Liver (tissue), 3 donors: ENCODE data around the gene GMFB.

Experiments used
- CTCF ChIP-seq: fragments of 150-350 bp; IDR thresholded peaks from 2 replicates; pipeline ENCODE4 v1.5.1; 2017; ENCODE audit warnings: improper control_type of control experiment, low read depth, low read length; ENCODE audit not compliant: missing input control
- RAD21 ChIP-seq, 2 donors: IDR thresholded peaks; 2 replicates each; pipeline ENCODE4 v1.6.1; 2016; ENCODE audit warnings: antibody characterized with exemption in 2 of 2, mild to moderate bottlenecking in 2 of 2
- donor health status: healthy.
- donor health status: healthy.

GRCh38 chr14:54535126-54535525, 46.3 kb upstream of the GMFB start:
- TF ChIP-seq RAD21 (IDR thresholded peaks at IDR 0.05) (no peak), CTCF (no peak)
